ENCODE measurements around the gene ALDH1L2.
A peak's percentile ranks its signal among the peaks of the same experiment; 100 is the strongest.
"Not testable (repeated sequence)": the region's sequence is repeated elsewhere in the genome, so short reads cannot be mapped to it uniquely, and the experiment has no call there.

ALDH1L2 gene

DNA sequence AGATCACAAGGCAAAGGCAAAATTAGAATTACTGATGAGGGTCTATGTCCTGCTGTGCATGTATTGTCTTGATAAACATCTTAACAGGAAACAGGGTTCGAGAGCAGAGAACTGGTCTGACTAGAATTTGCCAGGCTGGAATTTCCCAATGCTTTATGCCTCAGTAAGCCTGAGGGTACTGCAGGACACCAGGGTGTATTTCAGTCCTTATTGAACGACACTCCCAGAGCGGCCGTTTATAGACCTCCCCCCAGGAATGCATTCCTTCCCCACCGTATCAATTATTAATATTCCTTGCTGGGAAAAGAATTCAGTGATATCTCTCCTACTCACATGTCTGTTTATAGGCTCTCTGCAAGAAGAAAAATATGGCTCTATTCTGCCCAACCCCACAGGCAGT lies 11.1 kb upstream of the ALDH1L2 start:
- H3K27ac Mint-ChIP-seq; H3K9me3 Mint-ChIP-seq; H3K4me3 Mint-ChIP-seq; H3K36me3 Mint-ChIP-seq (ENCODE audit: low read depth); H3K4me1 Mint-ChIP-seq (ENCODE audit: low read depth): not testable (repeated sequence)
- peaks cover 28% of the 10 kb centered on the region for H3K27me3 Mint-ChIP-seq

DNA sequence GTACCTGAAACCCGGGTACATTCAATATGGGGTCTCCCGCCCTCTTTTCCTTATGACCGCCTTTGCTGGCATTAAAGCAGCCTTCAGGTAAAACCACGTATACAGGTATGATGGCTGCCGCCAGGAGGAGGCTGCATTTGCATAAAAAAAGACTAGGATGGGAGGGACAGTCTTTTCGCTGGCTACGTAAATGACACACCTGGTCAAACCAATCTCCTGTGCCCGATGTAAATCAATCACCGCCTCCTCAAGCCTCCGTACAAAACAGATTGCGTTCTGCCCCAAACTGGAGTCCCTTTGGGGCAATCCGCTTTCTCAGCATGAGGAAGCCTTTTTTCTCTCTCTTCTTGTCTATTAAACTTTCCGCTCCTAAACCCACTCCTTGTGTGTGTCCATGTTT lies 8.1 kb upstream of the ALDH1L2 start:
- no peaks in the 10 kb centered on the region for H3K36me3 Mint-ChIP-seq (ENCODE audit: low read depth)
- peaks cover 12% of the 10 kb centered on the region for H3K27me3 Mint-ChIP-seq
- no peak overlapping the region for H3K4me3 Mint-ChIP-seq
- peak overlapping the region; percentile 11 for H3K27ac Mint-ChIP-seq
- no peaks in the 10 kb centered on the region for H3K4me1 Mint-ChIP-seq (ENCODE audit: low read depth)
- peaks cover 10% of the 10 kb centered on the region for H3K9me3 Mint-ChIP-seq

DNA sequence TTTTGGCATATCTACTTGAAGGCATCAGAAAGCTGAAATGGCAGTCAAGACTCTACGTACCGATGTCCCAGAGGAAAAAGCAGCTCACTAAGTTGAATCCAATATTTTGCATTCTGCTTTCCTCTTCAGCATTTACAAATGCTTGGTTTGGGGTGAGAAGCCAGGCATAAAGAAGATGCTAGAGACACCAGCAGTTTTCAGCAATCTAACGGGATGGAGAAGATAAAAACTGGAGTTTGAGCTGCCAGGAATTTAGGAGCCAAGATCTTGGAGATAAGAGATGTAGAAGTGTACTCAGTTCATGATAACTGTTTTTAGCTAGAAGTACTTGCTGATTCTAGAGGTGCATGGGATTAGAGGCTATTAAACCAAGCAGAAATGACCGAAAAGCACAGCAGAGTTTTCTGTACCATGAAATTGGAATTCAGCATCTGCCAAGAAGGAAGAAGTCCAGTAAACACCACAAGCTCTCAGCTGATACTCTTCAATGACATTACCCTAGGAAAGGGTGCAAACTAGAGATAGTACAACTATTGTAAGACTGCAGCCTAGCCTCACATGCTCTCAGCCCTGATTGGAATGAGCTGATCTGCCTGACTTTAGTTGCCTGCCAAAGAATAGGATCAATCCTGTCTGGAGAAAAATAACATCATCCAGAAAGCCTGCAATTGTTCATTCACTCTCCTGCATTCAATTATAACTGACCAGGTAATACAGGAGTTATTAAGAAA lies 7.4 kb upstream of the ALDH1L2 start:
- Mint-ChIP-seq H3K27ac (no peak overlapping the region), H3K27me3 (peaks cover 13% of the 10 kb centered on the region), H3K36me3 (ENCODE audit: low read depth) (peaks cover 1% of the 10 kb centered on the region), H3K9me3 (peaks cover 11% of the 10 kb centered on the region), H3K4me3 (no peak overlapping the region), H3K4me1 (ENCODE audit: low read depth) (no peaks in the 10 kb centered on the region)

DNA sequence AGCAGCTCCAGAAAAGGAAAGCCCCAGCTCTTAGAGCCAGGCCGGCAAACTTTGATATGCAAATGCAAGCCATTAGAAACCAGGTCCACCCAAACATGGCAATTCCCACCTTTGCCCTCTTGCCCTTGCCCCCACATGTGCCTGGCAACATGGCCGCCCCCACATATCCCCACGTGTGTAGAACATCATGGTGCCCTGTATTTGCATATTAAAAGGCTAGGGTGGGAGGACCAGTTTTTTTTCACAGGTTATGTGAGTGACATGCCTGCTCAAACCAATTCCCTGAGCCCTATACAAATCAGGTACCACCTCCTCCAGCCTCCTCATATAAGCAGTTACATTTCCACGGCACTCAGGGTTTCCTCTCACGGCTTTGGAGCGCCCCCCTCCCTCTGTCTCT lies 6.1 kb upstream of the ALDH1L2 start:
- Mint-ChIP-seq H3K27ac (no peak overlapping the region), H3K4me3 (no peak overlapping the region), H3K4me1 (ENCODE audit: low read depth) (peaks cover 3% of the 10 kb centered on the region), H3K9me3 (peaks cover 15% of the 10 kb centered on the region), H3K27me3 (peaks cover 23% of the 10 kb centered on the region), H3K36me3 (ENCODE audit: low read depth) (peaks cover 5% of the 10 kb centered on the region)

DNA sequence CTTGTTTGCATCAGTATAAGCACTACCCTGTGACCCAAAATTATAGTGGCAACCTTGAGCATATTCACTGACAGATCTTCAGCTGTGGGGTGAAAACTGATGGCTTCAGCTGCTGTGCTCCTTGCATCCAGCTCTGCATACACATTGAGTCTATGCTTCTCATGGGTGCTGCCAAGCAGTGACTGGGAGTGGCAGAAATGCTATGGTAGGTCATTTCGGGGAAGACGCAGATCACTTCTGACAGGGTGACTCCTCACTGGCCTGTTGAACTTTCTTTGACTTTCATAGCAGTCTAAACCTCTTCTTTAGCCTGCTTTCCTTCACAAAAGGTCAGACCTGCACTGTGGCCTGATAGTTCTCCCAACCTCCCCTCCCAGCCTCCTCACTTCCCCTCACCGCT lies 5.6 kb upstream of the ALDH1L2 start:
- H3K27ac Mint-ChIP-seq, result no peak overlapping the region
- peaks cover 4% of the 10 kb centered on the region for H3K4me1 Mint-ChIP-seq (ENCODE audit: low read depth)
- H3K9me3 Mint-ChIP-seq, result peaks cover 16% of the 10 kb centered on the region
- H3K27me3 Mint-ChIP-seq, result peaks cover 24% of the 10 kb centered on the region
- H3K36me3 Mint-ChIP-seq (ENCODE audit: low read depth), result peaks cover 5% of the 10 kb centered on the region
- no peak overlapping the region for H3K4me3 Mint-ChIP-seq

DNA sequence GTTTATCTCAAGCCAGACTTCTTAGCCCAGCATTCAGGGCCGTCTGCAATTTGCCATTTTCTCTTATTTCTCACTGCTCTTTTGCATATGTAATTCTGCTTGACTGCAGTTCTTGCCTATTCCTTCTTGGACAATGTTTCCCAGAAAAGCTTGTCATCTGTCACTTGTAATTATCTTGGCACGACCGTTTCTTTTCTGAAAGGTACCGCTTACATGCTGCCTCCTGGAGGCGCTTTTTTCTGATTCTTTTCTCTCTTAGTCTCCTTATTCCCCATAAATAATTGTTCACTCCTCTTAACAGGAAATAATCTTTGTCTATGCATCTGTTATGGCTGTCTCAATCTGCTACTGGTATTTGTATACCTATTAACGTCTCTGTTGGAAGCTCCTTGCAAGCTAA lies 1.2 kb upstream of the ALDH1L2 start:
- Mint-ChIP-seq H3K27me3 (peaks cover 34% of the 10 kb centered on the region), H3K36me3 (ENCODE audit: low read depth) (peaks cover 5% of the 10 kb centered on the region), H3K9me3 (peaks cover 12% of the 10 kb centered on the region), H3K4me1 (ENCODE audit: low read depth) (peaks cover 11% of the 10 kb centered on the region), H3K27ac (no peak overlapping the region), H3K4me3 (peak overlapping the region; percentile 7)

DNA sequence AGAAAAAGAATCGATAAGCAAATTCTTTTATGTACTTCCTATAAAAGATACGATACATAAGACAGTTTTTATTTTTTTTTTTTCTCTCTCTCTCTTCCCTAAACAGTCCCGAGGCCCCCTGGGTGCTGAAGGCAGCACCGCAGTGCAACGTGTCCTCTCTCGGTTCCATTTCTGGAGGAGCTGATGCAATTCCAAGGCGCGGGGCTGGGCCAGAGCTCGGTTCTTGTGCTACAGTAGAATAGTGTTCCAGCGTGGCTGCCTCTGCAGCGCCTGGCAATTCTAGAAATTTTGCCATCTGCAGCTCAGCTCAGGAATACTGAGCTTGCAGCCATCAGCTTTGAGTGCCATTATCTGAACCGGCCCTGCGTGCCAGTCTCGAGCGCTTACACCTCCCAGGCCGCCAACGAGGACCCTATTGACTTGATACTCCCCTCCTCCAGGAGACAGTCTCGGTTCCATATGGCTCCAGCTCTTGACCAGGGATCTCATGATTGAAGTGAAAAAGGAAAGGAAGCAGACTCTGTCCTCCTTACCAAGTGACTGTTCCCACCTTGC lies 630 bp downstream of the ALDH1L2 start:
- Mint-ChIP-seq H3K4me1 (ENCODE audit: low read depth) (peaks cover 11% of the 10 kb centered on the region), H3K27me3 (peaks cover 34% of the 10 kb centered on the region), H3K9me3 (peaks cover 12% of the 10 kb centered on the region), H3K36me3 (ENCODE audit: low read depth) (peaks cover 5% of the 10 kb centered on the region), H3K27ac (peak overlapping the region; percentile 63), H3K4me3 (peak overlapping the region; percentile 81)

DNA sequence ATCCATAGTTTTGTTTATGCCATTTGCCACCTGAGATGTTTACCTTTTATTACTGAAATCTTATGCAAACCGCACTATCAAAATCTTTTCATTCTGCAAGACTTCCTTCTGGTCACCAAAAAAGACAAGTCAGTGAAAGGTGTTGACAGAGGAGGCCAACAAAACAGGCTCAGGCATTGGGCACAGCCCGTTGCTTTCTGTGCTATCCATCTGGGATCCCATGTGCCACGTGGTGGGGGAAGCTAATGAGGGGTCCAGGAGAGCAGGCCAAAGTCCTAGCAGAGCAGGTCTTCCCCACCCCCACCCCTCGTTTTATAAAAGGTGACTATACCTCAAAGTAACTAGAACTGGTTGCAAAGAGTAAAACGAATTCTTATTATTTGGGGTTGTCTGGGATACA lies 1.2 kb downstream of the ALDH1L2 start:
- Mint-ChIP-seq H3K27ac (no peak overlapping the region), H3K36me3 (ENCODE audit: low read depth) (peaks cover 5% of the 10 kb centered on the region), H3K9me3 (peaks cover 12% of the 10 kb centered on the region), H3K4me3 (no peak overlapping the region), H3K4me1 (ENCODE audit: low read depth) (peaks cover 11% of the 10 kb centered on the region), H3K27me3 (peaks cover 34% of the 10 kb centered on the region)

DNA sequence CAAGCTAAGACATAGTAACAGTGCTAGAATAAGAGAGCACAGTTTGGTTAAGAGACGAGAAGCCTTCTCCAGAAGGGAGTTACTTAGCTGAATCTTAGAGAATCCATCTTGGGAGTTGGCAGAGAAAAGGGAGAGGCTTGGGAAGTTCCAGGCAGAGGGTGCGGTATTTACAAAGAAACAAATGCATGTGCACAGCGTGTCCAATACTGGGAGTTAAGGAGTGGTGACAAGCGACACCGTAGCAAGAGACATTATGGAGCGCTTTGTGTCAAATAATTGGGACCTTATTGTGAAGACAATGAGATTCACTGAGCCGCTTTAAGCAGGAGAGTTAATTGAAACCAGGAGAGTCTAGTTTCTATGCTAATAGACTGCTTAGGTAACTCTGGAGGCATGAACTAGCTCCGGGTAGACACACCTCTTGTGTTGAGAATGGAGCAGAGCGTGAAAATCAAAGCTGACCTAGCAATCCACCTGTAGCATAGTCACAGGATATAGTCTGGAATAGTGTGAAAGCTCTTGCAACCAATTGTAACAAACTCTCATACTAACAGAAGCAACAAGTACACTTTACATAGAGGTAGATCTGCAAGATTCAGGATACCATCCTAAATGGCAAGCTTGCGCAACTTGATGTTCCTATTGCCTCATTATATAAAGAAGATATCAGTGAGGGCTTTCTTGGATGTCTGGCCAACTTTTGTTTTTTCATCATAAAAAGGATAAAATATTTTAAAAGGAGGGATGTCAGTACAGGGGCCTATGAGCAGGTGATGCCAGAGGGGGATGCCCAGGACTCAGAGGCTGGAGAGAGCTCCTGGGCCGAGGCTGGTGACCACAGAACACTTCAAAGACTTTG lies 5.3 kb downstream of the ALDH1L2 start:
- H3K4me1 Mint-ChIP-seq (ENCODE audit: low read depth), result peaks cover 5% of the 10 kb centered on the region
- no peak overlapping the region for H3K4me3 Mint-ChIP-seq
- no peaks in the 10 kb centered on the region for H3K9me3 Mint-ChIP-seq
- H3K27me3 Mint-ChIP-seq, result peaks cover 20% of the 10 kb centered on the region
- H3K36me3 Mint-ChIP-seq (ENCODE audit: low read depth), result no peaks in the 10 kb centered on the region
- no peak overlapping the region for H3K27ac Mint-ChIP-seq

DNA sequence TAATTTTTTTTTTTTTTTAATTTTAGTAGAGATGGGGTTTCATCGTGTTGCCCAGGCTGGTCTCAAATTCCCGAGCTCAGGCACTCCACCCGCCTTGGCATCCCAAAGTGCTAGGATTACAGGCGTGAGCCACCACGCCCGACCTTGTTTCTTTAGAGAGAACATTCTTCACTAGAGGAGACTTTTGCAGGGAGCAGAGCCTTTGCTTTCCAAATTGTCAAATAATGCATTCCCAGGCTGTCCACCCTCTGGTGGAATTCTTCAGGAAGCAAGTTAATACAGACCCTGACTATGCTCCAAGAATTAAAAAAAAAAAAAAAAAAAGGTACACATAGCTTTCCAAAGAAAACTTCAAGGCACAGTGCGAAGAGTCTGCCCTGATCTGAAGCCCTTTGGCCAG lies 6.8 kb downstream of the ALDH1L2 start:
- H3K27ac Mint-ChIP-seq, result no peak overlapping the region
- H3K36me3 Mint-ChIP-seq (ENCODE audit: low read depth), result no peaks in the 10 kb centered on the region
- H3K4me3 Mint-ChIP-seq, result no peak overlapping the region
- H3K4me1 Mint-ChIP-seq (ENCODE audit: low read depth), result no peaks in the 10 kb centered on the region
- H3K9me3 Mint-ChIP-seq, result no peaks in the 10 kb centered on the region
- H3K27me3 Mint-ChIP-seq, result peaks cover 5% of the 10 kb centered on the region

DNA sequence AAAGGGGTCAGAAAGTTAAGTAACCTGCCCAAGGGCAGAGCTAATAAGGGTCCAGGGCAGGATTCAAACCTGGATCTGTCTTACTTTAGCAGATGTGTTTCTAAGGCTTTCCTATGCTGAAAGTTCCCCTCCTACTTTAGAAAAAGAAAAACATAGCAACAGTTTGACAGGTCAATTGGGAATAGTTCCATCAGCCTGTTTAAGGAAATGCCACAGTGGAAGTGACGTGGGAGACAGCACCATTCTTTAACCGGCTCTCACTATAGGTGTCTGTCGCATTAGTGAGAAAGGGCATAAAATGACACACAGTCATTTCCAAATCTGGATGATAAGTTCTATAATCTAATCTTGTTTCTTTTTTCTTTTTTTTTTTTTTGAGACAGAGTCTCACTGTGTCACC lies 7.3 kb downstream of the ALDH1L2 start:
- Mint-ChIP-seq H3K4me3 (no peak overlapping the region), H3K27ac (no peak overlapping the region), H3K27me3 (no peaks in the 10 kb centered on the region), H3K4me1 (ENCODE audit: low read depth) (no peaks in the 10 kb centered on the region), H3K36me3 (ENCODE audit: low read depth) (no peaks in the 10 kb centered on the region), H3K9me3 (no peaks in the 10 kb centered on the region)

DNA sequence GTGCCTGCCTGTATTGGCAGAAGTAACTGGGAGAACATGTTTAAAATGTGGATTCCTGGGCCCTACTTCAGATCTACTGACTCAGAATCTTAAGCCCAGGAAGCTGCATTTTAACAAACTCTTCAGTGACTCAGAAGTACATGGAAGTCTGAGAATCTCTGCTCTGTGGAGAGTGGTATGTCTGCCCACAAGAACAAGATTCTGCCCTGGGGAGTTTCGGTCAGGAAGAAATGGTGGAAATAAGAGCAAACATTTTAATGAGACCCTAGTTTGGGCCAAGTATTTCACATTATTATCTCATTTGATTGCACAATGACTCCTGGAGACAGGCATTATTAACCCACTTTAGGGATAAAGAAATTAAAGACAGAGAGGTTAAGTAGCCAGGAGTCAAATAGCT lies 8.2 kb downstream of the ALDH1L2 start:
- Mint-ChIP-seq H3K4me1 (ENCODE audit: low read depth) (no peaks in the 10 kb centered on the region), H3K27ac (no peak overlapping the region)

DNA sequence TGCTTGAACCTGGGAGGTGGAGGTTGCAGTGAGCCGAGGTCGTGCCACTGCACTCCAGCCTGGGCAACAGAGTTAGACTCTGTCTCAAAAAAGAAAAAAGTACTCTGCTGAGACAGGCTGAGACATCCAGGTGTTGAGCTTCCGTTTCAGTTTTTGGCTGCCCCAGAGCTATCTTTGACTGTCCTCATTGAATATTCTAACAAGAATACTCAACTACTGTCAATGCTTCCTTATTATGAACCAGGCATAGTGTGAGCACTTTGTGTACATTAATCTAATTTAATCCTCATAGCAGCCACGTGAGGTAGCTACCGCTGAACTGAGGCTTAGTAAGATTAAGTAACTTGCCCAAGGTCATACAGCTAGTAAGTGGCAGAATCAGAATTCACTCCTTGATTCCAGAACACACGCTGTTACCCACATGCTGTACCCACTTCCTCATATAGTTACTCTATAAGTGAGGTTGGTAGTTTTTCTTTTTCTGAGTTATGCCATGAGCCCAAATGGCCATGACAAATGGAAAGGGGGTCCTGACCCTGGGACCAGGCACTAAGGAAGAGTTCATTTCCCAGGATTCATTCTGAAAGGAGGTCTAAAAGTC lies 11.3 kb downstream of the ALDH1L2 start:
- H3K9me3 Mint-ChIP-seq, result no peaks in the 10 kb centered on the region
- no peaks in the 10 kb centered on the region for H3K36me3 Mint-ChIP-seq (ENCODE audit: low read depth)
- no peak overlapping the region for H3K4me3 Mint-ChIP-seq
- no peak overlapping the region for H3K27ac Mint-ChIP-seq
- H3K4me1 Mint-ChIP-seq (ENCODE audit: low read depth), result no peaks in the 10 kb centered on the region
- no peaks in the 10 kb centered on the region for H3K27me3 Mint-ChIP-seq

More for the DNA sequence above, 8.2 kb downstream of the ALDH1L2 start:
- Mint-ChIP-seq H3K36me3 (ENCODE audit: low read depth) (no peaks in the 10 kb centered on the region), H3K9me3 (no peaks in the 10 kb centered on the region), H3K27me3 (no peaks in the 10 kb centered on the region), H3K4me3 (no peak overlapping the region)

DNA sequence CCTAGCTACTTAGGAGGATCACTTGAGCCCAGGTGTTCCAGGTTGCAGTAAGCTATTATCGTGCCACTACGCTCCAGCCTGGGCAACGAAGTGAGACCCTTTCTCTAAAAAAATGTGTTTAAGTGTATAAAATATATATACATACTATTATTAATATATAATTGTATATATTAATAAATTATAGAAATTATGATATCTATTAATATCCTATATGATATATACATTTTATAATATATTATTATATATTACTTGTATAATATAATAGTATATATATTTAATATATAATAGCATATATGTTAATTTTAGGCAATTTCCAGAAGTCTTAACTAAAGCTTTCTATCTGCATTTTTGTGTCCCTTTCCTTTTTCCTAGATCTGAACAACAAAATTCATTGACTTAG lies 12.3 kb downstream of the ALDH1L2 start:
- Mint-ChIP-seq H3K9me3 (no peaks in the 10 kb centered on the region), H3K36me3 (ENCODE audit: low read depth) (no peaks in the 10 kb centered on the region), H3K27ac (no peak overlapping the region), H3K4me3 (no peak overlapping the region), H3K27me3 (no peaks in the 10 kb centered on the region), H3K4me1 (ENCODE audit: low read depth) (no peaks in the 10 kb centered on the region)

All from stimulated activated naive CD8-positive, alpha-beta T cell treated with anti-CD3 and anti-CD28 coated beads, Interleukin-15, Interleukin-2, amounts not matched to agents 100 ng/mL and 50 ng/mL, for 24 hours (primary cell).